NCI-H2029 (cell line): ENCODE data around the gene SEMA5A.

Source experiments
- DNase-seq: peaks from one replicate; lab custom pipeline; 2025; lab: John Stamatoyannopoulos, UW

The SEMA5A gene

DNA sequence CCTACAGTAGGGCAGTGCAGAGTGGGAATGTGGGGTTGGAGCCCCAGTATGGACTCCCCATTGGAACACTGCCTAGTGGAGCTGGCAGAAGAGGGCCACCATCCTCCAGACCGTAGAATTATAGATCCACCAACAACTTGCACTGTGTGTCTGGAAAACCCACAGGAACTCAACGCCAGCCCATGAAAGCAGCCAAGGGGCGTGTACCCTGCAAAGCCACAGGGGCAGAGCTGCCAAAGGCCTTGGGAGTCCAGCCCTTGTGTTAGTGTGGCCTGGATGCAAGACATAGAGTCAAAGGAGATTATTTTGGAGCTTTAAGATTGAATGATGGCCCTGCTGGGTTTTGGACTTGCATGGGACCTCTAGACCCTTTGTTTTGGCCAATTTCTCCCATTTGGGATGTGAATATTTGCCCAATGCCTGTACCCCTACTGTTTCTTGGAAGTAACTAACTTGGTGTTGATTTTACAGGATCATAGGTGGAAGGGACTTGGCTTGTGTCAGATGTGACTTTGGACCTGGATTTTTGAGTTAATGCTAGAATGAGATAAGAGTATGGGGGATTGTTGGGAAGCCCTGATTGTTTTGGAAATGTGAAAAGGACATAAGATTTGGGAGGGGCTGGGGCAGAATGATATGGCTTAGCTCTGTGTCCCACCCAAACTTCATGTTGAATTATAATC is 266.8 kb downstream of the SEMA5A start:
- DNase-seq, result no peak

DNA sequence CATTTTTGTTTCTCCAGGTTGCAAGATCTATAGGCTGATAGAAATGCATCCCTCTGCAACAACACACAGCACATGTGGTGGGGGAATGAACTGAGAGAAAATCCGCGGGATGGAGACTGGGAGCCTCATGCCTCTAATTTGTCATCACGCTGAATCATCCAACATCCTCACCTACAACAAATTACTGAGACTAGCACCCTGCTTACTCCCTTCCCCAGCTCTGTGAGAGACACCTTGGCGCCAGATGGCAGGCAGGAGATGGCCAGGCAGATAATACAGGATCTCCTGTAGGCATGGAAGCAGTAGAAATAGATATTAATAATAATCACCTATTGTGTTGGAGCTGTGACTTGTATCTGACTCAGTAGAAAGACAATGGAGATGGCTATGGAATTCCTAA is 276.9 kb downstream of the SEMA5A start:
- no peak for DNase-seq

DNA sequence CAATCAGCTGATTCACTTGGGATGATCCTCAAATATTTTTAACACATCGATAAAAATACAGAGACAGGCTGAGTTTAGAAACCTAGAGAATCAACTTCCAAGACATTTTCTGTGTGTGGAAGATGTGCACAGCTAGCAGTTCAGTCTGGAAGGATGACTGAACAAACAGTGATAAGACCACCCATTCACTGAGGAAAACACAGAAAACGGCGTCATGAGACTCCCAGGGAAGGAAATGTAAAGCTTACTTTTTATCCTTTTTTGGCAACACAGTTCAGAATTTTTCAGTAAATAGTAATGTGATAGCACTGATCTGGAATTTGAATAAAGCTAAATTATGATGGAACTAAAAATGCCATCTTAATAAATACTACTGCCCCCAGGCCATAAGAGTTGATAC is 277.6 kb downstream of the SEMA5A start:
- DNase-seq, result no peak

DNA sequence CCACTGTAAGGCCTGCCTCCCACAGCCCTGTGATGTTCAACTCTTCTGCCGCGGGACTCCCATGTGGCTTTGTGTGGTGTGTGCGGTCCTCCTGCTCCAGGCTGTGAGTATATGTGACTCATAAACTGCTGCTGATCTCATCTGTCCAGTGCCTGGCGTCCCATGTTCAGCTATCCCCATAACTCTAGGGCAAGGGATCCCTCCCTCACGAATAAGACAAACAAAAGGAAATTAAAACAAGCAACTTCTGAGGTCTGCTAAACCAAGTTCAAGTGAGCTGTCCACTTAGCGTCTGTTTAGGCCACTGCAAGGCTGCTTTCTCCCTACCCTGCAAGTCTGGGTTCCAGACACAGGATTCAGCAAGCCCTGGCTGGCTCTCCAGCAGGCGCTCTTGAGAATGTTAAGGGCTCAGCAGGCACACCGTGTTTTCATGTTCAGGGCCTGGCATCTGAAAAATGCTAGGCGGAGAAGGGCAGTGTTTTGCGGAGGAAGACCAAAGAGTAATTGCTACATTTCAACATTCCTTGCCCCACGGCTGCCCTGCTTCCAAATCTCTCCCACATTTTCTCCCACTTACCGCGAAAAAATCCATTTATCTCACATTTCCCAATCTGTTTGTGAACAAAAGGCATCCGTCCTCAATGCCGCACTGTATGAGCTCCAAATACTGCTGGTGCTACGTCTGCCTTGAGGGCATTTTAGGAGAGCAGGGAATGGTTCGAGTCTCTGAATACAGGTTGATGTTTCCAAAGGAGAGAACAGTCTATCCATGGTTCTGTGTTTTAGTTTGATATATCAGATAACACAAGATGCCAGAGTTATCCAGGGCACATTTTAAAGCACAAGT is 280.2 kb downstream of the SEMA5A start:
- no peak for DNase-seq

DNA sequence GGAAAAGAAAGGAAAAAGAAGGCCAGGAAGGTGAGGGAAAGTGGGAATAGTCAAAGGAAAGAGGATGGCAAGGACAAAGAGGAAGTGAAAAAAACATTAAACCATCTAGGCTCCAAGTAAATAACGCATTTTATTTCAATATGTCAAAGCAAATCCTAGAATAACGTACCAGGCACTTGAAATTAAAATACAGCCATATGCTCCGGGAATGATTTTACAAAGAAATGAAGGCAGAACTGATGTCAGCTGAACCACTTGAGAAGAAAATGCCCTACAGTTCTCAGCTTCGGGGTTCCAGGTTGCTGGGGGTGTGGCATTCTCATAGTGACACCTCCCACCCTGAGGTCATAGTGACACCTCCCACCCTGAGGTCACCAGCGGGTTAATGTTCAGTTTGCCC is 281.6 kb downstream of the SEMA5A start:
- no peak for DNase-seq

DNA sequence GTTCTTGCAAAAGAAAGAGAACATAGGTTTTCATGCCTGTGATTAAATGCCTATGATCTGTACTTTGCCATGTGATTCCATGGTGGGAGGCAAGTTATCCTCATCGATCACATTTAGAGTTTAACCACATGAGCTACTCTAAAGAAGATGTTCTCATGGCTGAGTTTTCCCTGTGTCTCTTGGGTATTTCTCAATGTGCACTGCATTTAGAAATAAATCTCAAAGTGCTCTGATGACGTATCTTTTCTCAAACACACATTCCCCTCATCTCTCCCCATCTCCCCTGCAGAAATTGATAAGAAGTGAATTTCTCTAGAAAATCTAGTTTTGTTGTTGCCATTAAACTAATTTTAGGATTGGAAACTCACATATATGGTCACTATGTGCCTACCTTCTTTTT is 282.2 kb downstream of the SEMA5A start:
- DNase-seq, result no peak

DNA sequence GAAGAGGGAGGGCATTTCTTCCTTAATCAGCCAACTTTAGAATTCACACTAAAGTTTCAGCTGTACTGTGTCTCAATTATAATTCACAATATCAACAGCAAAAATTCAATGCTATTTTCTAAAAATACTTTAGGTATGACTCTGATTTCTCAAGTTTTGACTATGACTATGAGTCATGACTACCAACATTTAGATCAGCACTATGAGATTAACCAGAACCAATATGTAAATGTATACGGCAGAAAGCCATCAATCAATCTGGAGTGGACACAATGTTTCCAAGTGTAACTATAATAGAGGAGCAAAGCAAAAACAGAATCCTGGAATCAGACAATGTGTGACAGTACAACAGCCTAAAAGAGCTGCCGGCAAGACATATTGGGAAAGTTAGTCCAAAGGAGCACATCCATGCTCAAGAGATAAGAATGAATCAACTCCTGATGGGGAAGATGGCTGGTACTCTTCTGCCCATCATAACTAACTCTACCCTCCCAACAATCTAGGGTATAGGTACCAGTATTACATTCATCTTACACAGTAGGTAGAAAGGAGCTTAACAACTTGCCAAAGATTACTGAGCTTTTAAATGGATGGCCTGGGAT is 294.4 kb downstream of the SEMA5A start:
- no peak for DNase-seq

DNA sequence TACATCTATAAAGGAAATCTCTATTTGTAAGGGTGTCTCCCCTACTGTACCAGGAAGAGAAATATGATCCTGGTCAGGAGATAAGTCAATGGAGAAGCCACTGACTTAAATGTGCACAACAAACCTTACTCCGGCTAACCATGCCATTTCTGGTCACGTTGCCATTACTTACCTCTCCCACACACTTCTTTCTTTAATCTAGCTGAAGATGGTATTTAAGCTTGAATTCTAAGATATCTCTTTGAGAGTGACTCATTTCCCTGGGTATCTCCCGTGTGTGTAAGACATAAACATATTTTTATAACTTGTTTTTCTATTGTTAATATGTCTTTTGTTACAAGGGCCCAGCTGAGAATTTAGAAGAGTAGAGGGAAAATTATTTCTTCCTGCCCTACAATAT is 296.6 kb downstream of the SEMA5A start:
- peak; percentile 2 for DNase-seq

DNA sequence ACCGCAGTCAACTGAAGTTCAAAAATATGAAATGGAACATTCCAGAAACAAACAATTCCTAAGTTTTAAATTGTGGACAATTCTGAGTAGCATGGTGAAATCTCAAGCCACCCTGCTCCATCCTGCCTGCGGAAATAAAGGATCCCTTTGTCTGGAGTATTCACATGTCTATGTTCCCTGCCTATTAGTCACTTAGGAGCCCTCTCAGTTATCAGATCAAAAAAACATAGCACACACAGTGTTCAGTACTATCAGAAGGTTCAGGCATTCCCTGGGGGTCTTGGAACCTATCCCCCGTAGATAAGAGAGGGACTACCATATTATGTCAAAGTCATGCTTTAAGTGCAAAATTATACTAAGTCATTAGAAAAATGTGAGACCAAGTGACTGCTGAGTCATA is 300.8 kb downstream of the SEMA5A start:
- DNase-seq, result no peak

DNA sequence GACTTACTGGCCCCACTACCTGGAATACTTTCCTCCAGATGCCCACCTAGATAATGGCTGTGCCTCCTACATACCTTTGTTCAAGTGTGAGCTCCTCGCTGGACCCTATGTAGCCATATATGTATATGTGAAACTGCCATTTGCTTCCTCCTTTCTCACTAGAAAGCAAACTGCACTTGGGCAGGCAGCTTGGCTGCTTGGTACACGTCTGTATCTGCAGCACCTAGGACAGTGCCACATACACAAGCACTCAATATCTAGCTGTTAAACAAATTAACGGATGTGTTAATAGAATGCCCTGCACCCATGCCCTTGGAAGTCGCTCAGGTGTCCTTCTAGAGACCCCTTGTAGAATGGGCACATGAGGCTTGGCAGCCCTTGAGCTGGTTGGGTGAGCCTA is 301.5 kb downstream of the SEMA5A start:
- DNase-seq, result no peak

DNA sequence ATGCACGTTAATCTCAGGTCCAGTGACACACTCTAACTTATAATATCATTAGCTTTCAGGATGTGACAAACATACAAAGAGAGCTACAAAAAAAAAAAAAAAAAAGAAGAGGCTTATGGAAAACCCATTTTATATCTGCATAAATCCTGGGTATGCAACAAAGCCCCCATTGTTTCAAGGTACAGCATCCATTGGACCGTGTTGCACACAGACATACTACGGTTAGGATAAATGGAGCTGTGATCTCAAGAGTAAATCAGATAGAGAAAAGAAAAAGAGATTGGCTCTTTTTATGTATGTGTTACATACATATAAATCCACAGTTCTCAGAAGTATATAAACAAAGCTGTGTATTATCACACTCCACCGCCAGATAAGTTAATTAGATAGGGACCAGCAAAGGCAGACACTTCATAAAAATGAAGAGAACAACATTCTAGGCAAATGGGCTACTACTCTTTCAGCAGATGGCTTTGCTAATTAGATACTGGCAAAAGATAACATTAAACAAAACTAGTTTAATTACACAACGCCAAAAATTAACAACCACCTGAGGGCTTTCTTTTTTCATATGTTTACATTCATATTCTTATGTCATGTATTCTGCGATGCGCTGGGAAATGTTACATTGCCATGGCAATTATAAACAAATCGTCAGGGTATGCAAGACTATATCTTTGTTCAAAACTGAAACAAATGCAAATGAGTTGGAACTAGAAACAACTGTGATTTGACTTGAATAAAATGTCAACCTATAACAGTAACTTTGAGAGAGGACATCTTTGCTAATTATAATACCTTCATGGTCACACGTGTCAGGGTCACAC is 304.2 kb downstream of the SEMA5A start:
- DNase-seq, result no peak

DNA sequence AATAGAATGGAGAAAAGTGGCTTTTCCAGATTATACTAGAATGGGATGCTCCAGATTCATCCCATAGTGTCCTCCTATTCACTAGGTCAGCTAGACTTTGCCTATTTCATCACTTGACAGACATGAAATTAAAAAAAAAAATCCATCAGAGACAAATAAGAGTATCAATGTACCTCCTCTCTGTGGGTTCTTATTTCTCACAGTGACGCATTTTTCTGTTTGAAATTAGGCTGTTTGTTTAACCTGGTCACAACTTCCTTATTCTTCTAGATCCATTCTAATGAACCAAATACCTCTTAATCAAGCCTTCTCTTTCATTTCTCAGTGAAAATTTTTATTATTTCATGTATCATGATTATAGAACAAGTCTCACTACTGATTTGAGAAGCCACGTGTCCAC is 305.4 kb downstream of the SEMA5A start:
- no peak for DNase-seq

DNA sequence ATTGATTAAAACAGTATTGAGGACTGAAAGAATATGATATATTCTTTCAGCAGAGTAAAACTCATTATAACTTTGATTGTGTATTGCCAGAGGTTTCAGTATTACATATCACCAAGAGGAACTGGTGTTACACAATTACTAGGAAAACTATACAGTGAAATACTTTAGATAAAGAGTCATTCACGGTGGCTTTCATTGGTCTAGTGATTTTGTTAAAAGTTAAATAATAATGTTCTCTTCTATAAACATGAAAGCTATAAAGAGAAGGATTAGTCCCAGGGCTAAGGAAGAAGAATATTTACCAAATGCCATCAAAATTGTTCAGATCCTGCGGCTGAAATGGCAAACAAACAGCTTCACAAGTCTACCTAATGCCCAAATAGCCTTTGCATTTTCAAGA is 306.2 kb downstream of the SEMA5A start:
- DNase-seq, result no peak

DNA sequence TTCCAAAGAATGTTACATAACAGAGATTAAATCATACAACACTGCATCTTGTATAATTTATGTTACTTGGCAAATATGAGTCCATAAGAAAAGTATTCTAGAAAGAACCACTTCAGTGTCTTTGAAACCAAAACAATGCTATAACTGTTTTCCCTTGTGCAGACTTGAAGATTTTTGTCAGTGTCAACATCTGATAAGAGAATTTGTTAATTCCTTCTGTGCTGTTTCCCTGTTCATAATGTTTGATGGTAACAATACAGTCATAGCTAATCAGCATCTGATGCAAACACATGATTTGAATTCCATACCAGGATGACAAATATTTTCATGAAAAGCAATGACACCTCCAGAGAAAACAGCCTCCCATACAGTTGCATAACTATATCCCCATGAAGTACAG is 306.8 kb downstream of the SEMA5A start:
- no peak for DNase-seq

DNA sequence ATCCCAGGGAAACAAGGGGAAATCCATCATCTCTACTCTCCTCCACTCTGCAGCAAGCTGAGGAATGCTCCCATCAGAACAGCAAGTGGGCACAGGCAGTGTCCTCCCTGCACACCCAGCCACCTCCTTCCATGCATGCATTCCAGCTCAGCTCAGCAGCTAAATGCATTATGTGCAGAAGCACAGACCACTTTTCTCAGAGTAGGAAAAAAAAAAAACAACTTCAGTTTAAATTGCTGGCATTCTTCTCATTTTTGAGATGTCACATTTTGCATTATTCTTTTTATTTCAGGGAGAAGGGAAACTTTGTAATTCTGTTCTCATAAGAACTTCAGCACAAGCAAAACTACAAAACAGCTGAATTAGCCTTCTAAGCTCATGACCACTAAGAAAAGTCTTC is 312.2 kb downstream of the SEMA5A start:
- no peak for DNase-seq

DNA sequence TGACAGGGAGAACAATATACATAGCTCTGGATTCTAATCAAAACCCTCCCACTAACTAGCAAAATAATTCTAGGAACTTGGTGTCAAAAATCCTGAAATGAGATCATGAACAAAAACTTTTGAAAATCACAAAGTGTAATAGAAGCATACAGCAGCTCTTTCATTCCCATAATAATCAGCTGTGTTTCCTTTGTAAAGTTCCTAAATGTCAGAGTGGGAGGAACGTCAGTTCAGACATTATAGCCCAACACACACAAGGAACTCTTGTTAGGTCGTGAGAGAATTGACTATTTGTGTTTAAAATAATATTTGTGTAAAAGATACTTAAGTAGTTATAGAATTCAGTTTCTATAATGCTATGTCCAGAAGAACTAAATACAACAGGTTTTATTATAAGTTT is 312.8 kb downstream of the SEMA5A start:
- DNase-seq, result no peak

DNA sequence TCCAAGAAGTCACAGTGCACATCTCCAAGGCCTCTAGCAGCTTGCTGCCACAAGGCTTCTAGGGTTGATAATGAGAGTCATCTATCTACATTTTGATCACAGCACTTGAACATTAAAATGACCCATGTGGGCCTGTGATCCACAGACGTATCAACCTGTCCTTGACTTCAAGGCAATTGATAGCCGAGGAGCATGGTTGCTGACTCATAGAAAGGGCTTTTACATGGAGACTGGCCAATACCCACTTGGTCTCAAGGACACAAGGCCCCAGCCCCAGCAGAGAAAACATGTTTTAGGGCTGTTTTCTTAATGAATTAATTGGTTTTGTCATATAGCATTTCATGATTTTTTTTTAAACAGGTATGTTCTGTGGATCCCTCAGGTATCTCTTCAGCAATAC is 314.0 kb downstream of the SEMA5A start:
- DNase-seq, result no peak

DNA sequence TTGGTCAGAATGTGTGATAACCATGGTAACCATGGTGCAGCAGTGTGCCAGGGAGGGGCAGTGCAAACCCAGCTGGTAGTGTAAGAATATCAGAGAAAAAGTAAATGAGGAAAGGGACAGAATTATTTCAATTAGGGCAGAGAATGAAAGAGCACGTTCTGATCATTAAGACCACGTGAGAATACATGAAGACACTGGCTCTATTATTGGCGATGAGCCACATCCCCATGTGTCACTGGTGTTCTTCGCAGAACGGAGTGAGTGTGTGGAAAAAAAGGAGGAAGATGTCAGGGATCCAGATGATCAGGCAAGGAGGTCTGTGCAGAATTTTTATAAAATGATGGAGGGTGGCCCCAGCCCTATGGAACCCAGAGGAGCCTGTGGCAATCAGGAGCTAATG is 315.5 kb downstream of the SEMA5A start:
- DNase-seq, result no peak

DNA sequence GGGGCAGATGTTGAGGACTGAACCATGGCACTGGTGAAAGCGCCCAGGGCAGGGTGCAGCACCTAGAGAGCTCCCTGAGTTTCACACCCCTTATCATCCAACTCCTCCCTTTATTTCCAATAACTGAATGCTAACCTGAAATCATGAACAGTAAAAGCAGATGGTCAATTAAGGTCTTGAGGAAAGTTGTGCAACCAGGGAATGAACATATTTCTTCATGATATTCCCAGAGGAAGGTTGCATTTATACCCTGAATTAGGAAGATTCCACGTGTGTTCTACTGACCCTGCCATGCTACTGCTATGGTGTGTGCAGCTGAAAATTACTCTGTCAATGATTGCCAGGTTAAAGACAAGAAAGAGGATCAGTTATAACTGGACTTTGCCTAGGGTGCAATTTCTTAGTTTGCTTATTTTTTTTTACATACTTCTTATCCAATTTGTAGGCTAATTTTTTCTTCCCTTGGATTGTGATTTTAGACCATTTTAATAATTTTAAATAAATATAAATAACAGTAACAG is 319.8 kb downstream of the SEMA5A start:
- DNase-seq, result no peak

DNA sequence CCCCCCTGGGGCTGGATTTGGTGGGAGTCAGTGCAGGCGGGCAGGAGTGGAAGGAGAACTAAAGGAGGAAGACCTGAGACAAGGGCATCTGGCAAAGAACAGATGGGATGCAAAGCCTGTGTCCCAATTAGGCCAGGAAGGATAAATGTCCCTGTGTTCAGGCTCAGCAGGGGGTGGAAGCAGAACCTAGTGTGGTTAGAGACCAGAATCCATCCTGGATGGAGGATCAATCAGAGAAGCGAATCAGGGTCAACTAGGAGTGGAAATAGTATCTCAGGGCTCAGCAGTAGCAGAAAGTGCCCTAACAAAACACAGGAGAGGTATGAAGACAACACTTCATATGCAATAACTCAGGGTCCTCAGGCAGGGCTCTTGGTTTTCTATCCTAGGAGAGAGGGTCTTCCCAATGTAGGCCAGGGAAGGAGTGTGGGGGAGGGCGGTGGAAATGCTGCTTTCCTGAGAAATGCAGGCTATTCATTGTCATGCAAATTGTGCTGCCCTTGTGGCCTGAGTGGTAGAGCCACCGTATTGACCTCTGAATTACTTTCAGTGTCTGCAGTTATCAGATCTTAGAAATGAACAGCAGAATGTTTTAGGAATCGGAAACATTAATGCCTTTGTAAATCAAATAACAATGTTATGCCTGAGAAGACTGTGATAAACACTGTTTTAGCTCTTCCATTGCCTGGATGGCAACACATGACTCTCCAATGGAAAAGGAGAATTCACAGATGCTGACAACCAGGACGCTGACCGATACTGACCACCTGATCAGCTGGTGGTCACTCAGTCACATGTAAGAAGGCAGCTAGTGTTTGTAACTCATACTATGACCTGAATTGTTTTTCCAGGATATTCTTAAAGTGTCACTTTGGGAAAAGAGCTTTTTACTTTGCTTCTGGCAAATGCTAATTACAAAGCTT is 323.6 kb downstream of the SEMA5A start:
- DNase-seq, result no peak

DNA sequence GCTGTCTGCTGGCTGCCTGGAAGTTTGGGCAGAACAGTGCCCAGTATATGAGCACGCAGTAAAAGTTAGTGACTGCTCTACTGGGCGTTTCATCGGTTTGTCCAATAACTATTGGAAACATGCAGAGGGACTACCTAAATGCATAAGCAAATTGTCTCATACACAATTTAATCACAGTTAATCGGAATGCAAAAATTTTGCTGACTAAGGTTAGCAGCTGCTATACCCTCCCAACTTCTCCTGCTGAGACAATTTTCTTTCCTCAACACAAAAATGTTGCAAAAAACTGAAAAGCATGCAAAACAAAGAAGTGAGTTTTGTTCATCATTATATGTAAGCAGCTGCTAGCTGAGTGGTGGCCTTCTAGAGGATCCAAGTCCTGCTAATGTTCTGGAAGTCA is 327.5 kb downstream of the SEMA5A start:
- DNase-seq, result no peak
